ENCODE data around the gene ZNF804A.

ZNF804A gene

GRCh38 chr2:184906160-184906559 is 307.8 kb downstream of the ZNF804A start:
- no peak for DNase-seq (ENCODE audit: low read depth)
- no peak for TF ChIP-seq MAX (IDR thresholded peaks at IDR 0.05; ENCODE audit: low read depth, low read length)
- no peak for TF ChIP-seq CTCF (IDR thresholded peaks at IDR 0.05; ENCODE audit: low read depth, low read length)
- no peak for TF ChIP-seq POLR2A (IDR thresholded peaks at IDR 0.05; ENCODE audit: extremely low read depth, insufficient read length)
- TF ChIP-seq MYC (IDR thresholded peaks at IDR 0.05; ENCODE audit: low read depth, low read length): no peak
- no peak overlapping the region for H3K4me3 ChIP-seq (ENCODE audit: low read depth, low read length)

GRCh38 chr2:184906709-184907108 is 308.4 kb downstream of the ZNF804A start:
- no peak for TF ChIP-seq CTCF (IDR thresholded peaks at IDR 0.05; ENCODE audit: low read depth, low read length)
- TF ChIP-seq MAX (IDR thresholded peaks at IDR 0.05; ENCODE audit: low read depth, low read length): no peak
- no peak for TF ChIP-seq POLR2A (IDR thresholded peaks at IDR 0.05; ENCODE audit: extremely low read depth, insufficient read length)
- H3K4me3 ChIP-seq (ENCODE audit: low read depth, low read length): no peak overlapping the region
- DNase-seq (ENCODE audit: low read depth): no peak

GRCh38 chr2:184908966-184909365 is 310.6 kb downstream of the ZNF804A start:
- TF ChIP-seq MAX (IDR thresholded peaks at IDR 0.05; ENCODE audit: low read depth, low read length) (no peak), POLR2A (IDR thresholded peaks at IDR 0.05; ENCODE audit: extremely low read depth, insufficient read length) (no peak), MYC (IDR thresholded peaks at IDR 0.05; ENCODE audit: low read depth, low read length) (no peak), CTCF (IDR thresholded peaks at IDR 0.05; ENCODE audit: low read depth, low read length) (no peak)

GRCh38 chr2:184920451-184920965 is 322.2 kb downstream of the ZNF804A start:
- TF ChIP-seq MAX (IDR thresholded peaks at IDR 0.05; ENCODE audit: low read depth, low read length) (no peak), CTCF (IDR thresholded peaks at IDR 0.05; ENCODE audit: low read depth, low read length) (no peak)
- DNase-seq (ENCODE audit: low read depth): no peak
- no peak overlapping the region for H3K4me3 ChIP-seq (ENCODE audit: low read depth, low read length)

More at GRCh38 chr2:184908966-184909365, 310.6 kb downstream of the ZNF804A start:
- no peak for DNase-seq (ENCODE audit: low read depth)
- H3K4me3 ChIP-seq (ENCODE audit: low read depth, low read length): no peak overlapping the region

GRCh38 chr2:184921676-184922075 is 323.3 kb downstream of the ZNF804A start:
- TF ChIP-seq MYC (IDR thresholded peaks at IDR 0.05; ENCODE audit: low read depth, low read length) (no peak), POLR2A (IDR thresholded peaks at IDR 0.05; ENCODE audit: extremely low read depth, insufficient read length) (no peak), CTCF (IDR thresholded peaks at IDR 0.05; ENCODE audit: low read depth, low read length) (no peak)
- no peak for DNase-seq (ENCODE audit: low read depth)
- no peak overlapping the region for H3K4me3 ChIP-seq (ENCODE audit: low read depth, low read length)

GRCh38 chr2:184923751-184924150 is 325.4 kb downstream of the ZNF804A start:
- DNase-seq (ENCODE audit: low read depth): no peak
- TF ChIP-seq MAX (IDR thresholded peaks at IDR 0.05; ENCODE audit: low read depth, low read length) (no peak), POLR2A (IDR thresholded peaks at IDR 0.05; ENCODE audit: extremely low read depth, insufficient read length) (no peak), CTCF (IDR thresholded peaks at IDR 0.05; ENCODE audit: low read depth, low read length) (no peak), MYC (IDR thresholded peaks at IDR 0.05; ENCODE audit: low read depth, low read length) (no peak)
- H3K4me3 ChIP-seq (ENCODE audit: low read depth, low read length): no peak overlapping the region
